GM12878 (cell line): ENCODE results near the gene PROX1. TPM values are rescaled to one million over a fixed set of nuclear protein-coding genes. Genes with fewer than 3 reads are reported as not detected.

Source experiments
- ATAC-seq: fragments of 200-7000 bp; cut with Tn5 transposase; 3 replicates; pipeline ENCODE4 v1.9.1; 2020; ENCODE audit warnings: mild to moderate bottlenecking, moderate library complexity
- BruUV-seq: library from RNA; stranded (reverse); fragments of 400-500 nt; replicated peaks from 2 replicates; lab custom pipeline; 2021; lab: Mats Ljungman, UMichigan
- CTCF ChIA-PET: fragments of 300-600 bp; sonication (Branson Sonifier 250); formaldehyde crosslinking; extraction: SDS; loops from one replicate; lab custom pipeline; 2021; ENCODE audit warnings: inconsistent platforms; lab: Yijun Ruan, JAX
- POLR2A ChIA-PET: fragments of 350-600 bp; formaldehyde crosslinking; extraction: SDS; loops from one replicate; lab custom pipeline; 2021; ENCODE audit warnings: inconsistent platforms; lab: Charles Lee
- RAD21 ChIA-PET: fragments of 300-600 bp; sonication (Branson Sonifier 250); formaldehyde crosslinking; loops from one replicate; lab custom pipeline; 2023; ENCODE audit warnings: antibody characterized with exemption; ENCODE audit not compliant: unreplicated experiment; lab: Charles Lee
- SMC1A ChIA-PET: fragments of 300-600 bp; sonication (Branson Sonifier 250); formaldehyde crosslinking; loops from one replicate; lab custom pipeline; 2023; ENCODE audit not compliant: unreplicated experiment, uncharacterized antibody; lab: Charles Lee
- DNase-seq: peaks from one replicate; pipeline ENCODE4 v3.0.0-alpha.2; 2011; ENCODE audit warnings: low read depth, low spot score
- FAIRE-seq: peaks from 3 replicates; lab custom pipeline; 2011; peaks lifted over from hg19 to GRCh38; lab: Jason Lieb, UNC
- H2AFZ ChIP-seq: 2 replicates; pipeline ENCODE4 v1.6.0; 2011; ENCODE audit warnings: low read depth, low read length, control low read depth; ENCODE audit not compliant: control insufficient read depth
- H3K27ac ChIP-seq: 2 replicates; pipeline ENCODE4 v1.5.1; 2011; ENCODE audit warnings: control low read depth; ENCODE audit not compliant: control insufficient read depth, insufficient read depth
- H3K27me3 ChIP-seq, 2 experiments: replicated peaks in 1 of 2; 2 replicates each; pipeline versions ENCODE4 v1.6.0 to v1.6.1; 2011; ENCODE audit warnings: low read length in 1 of 2; ENCODE audit not compliant: control insufficient read depth in 2 of 2, insufficient read depth in 2 of 2
- H3K36me3 ChIP-seq, 2 experiments: 2 replicates each; pipeline ENCODE4 v1.5.1; 2011; ENCODE audit warnings: low read length in 1 of 2; ENCODE audit not compliant: control insufficient read depth in 2 of 2, insufficient read depth in 2 of 2
- H3K4me1 ChIP-seq: 2 replicates; pipeline ENCODE4 v1.6.1; 2011; ENCODE audit warnings: mild to moderate bottlenecking, low read length, moderate library complexity, mixed read lengths; ENCODE audit not compliant: control insufficient read depth, insufficient read depth
- H3K4me2 ChIP-seq: 2 replicates; pipeline ENCODE4 v1.6.0; 2011; ENCODE audit warnings: control low read depth; ENCODE audit not compliant: control insufficient read depth, insufficient read depth
- H3K4me3 ChIP-seq: fragments of 200-600 bp; sonication (generic); 2 replicates; pipeline ENCODE4 v1.5.1; 2016
- H3K79me2 ChIP-seq: 2 replicates; pipeline ENCODE4 v1.6.0; 2011; ENCODE audit warnings: low read length; ENCODE audit not compliant: control insufficient read depth, insufficient read depth
- H3K9ac ChIP-seq: 2 replicates; pipeline ENCODE4 v1.8.0; 2011; ENCODE audit warnings: low read length, control low read depth, mixed read lengths; ENCODE audit not compliant: control insufficient read depth, insufficient read depth
- H3K9me3 ChIP-seq: replicated peaks from 3 replicates; pipeline ENCODE4 v1.5.1; 2011; ENCODE audit warnings: mild to moderate bottlenecking, low read length; ENCODE audit not compliant: control insufficient read depth, insufficient read depth
- H4K20me1 ChIP-seq: 2 replicates; pipeline ENCODE4 v1.6.0; 2011; ENCODE audit not compliant: control insufficient read depth, insufficient read depth
- BMI1 ChIP-seq: fragments of 450-650 bp; IDR thresholded peaks from 2 replicates; pipeline ENCODE4 v1.6.1; 2016; ENCODE audit warnings: mild to moderate bottlenecking, moderate library complexity, borderline replicate concordance
- CBFB ChIP-seq: IDR thresholded peaks from 2 replicates; pipeline ENCODE4 v1.6.1; 2016; ENCODE audit warnings: antibody characterized with exemption, low read depth
- CBX5 ChIP-seq: sonication (generic); IDR thresholded peaks from 2 replicates; pipeline ENCODE4 v1.6.1; 2016; ENCODE audit warnings: low read depth, moderate library complexity, mild to moderate bottlenecking, inconsistent platforms
- GABPA ChIP-seq: IDR thresholded peaks from 2 replicates; pipeline ENCODE4 v1.6.1; 2014; ENCODE audit warnings: antibody characterized with exemption, low read depth, mild to moderate bottlenecking, inconsistent platforms
- HDAC6 ChIP-seq: fragments of 200-600 bp; sonication (generic); IDR thresholded peaks from one replicate; pipeline ENCODE4 v1.8.0; 2017; ENCODE audit warnings: antibody characterized with exemption; ENCODE audit not compliant: unreplicated experiment
- MLLT1 ChIP-seq: fragments of 450-650 bp; IDR thresholded peaks from 2 replicates; pipeline ENCODE4 v1.6.1; 2016; ENCODE audit warnings: mild to moderate bottlenecking
- NR2F1 ChIP-seq: fragments of 450-650 bp; conservative IDR thresholded peaks from 2 replicates; pipeline ENCODE4 v1.6.1; 2017; ENCODE audit warnings: mild to moderate bottlenecking
- POU2F2 ChIP-seq: IDR thresholded peaks from 3 replicates; pipeline ENCODE4 v1.6.1; 2011; ENCODE audit warnings: low read depth, mild to moderate bottlenecking, low read length, borderline replicate concordance
- PRDM15 ChIP-seq: fragments of 450-650 bp; formaldehyde crosslinking; IDR thresholded peaks from 2 replicates; pipeline ENCODE4 v1.4.0; 2020; ENCODE audit warnings: mild to moderate bottlenecking, moderate library complexity
- RAD21 ChIP-seq: IDR thresholded peaks from 2 replicates; pipeline ENCODE4 v1.6.1; 2011; ENCODE audit warnings: mild to moderate bottlenecking, low read depth, low read length, moderate library complexity; ENCODE audit not compliant: insufficient read depth
- SMAD5 ChIP-seq: IDR thresholded peaks from 2 replicates; pipeline ENCODE4 v1.6.1; 2016; ENCODE audit warnings: antibody characterized with exemption, low read depth
- SP1 ChIP-seq: IDR thresholded peaks from one replicate; pipeline ENCODE4 v1.6.1; 2011; ENCODE audit warnings: low read depth, low read length
- TARDBP ChIP-seq: IDR thresholded peaks from 2 replicates; pipeline ENCODE4 v1.6.1; 2016; ENCODE audit warnings: borderline replicate concordance
- TBL1XR1 ChIP-seq: IDR thresholded peaks from 2 replicates; pipeline ENCODE4 v1.6.1; 2012; ENCODE audit warnings: low read depth, low read length, improper control_type of control experiment
- TCF7 ChIP-seq: IDR thresholded peaks from 2 replicates; pipeline ENCODE4 v1.6.1; 2014; ENCODE audit warnings: antibody characterized with exemption, borderline replicate concordance
- ZNF207 ChIP-seq: fragments of 450-650 bp; IDR thresholded peaks from 2 replicates; pipeline ENCODE4 v1.6.1; 2014; ENCODE audit warnings: antibody characterized with exemption, mild to moderate bottlenecking, borderline replicate concordance
- ZNF384 ChIP-seq: IDR thresholded peaks from 2 replicates; pipeline ENCODE4 v1.6.1; 2012; ENCODE audit warnings: low read depth, mild to moderate bottlenecking, low read length, improper control_type of control experiment, borderline replicate concordance
- WGBS: methylation state at CpG from one replicate; pipeline ENCODE4 v1.1.6; 2016; ENCODE audit warnings: low lambda C conversion rate; ENCODE audit not compliant: insufficient replicate concordance, insufficient coverage; ENCODE audit errors: missing lambda C conversion rate; 5-methylcytosine and 5-hydroxymethylcytosine counted together
- in situ Hi-C: fragments of 300-500 bp; cut with MboI; formaldehyde crosslinking; loops from 9 replicates; pipeline ENCODE4 v1.14.3; 2018; ENCODE audit warnings: mixed read lengths
- intact Hi-C: fragments of 100-400 bp; cut with micrococcal nuclease; formaldehyde crosslinking; loops from one replicate; pipeline ENCODE4 v1.14.2; 2022; ENCODE audit not compliant: unreplicated experiment
- polyA plus RNA-seq, 11 experiments: library from polyadenylated mRNA; depleted of rRNA in 4 of 11; unstranded in 6 of 11; stranded (reverse) in 5 of 11; fragments of >200 nt; fragmentation: Nextera tagmentation in 4 of 11; fragmentation: Illumina TruSeq in 1 of 11; extraction: Ambion mirVana in 4 of 11; extraction: Trizol in 1 of 11; gene quantifications; 1 replicate in 1 of 11; 2 replicates in 10 of 11; pipeline versions ENCODE4 v1.2.1 to v1.2.3, GENCODE V29; 2011 to 2016; ENCODE audit warnings: inconsistent platforms in 2 of 11, missing spikeins in 2 of 11, low read depth in 1 of 11
- total RNA-seq, 4 experiments: library from RNA; depleted of rRNA in 3 of 4; stranded (reverse); fragments of >200 nt in 3 of 4; fragmentation: Illumina TruSeq in 1 of 4; extraction: Trizol in 1 of 4; gene quantifications; 2 replicates each; pipeline versions ENCODE4 v1.2.1 to v1.2.3, GENCODE V29; 2013 to 2021
- TF ChIP-seq, protein P1 (sequence below), 3 experiments: IDR thresholded peaks in 2 of 3; conservative IDR thresholded peaks in 1 of 3; 2 replicates each; pipeline ENCODE4 v1.5.1; 2011; ENCODE audit warnings: low read depth in 3 of 3, low read length in 3 of 3, mild to moderate bottlenecking in 3 of 3, control low read depth in 2 of 3, moderate library complexity in 2 of 3, inconsistent platforms in 1 of 3, mixed read lengths in 1 of 3; ENCODE audit not compliant: control insufficient read depth in 2 of 3, insufficient read depth in 1 of 3; ENCODE audit errors: extremely low read depth in 1 of 3

The PROX1 gene
- total and polyA plus RNA-seq, 10 of the 15 experiments (the other 5 are each of a cell fraction or from before 2014, with no cell fraction given): under 0.01 to 0.44 (median 0.03) TPM; not detected in 4

DNA sequence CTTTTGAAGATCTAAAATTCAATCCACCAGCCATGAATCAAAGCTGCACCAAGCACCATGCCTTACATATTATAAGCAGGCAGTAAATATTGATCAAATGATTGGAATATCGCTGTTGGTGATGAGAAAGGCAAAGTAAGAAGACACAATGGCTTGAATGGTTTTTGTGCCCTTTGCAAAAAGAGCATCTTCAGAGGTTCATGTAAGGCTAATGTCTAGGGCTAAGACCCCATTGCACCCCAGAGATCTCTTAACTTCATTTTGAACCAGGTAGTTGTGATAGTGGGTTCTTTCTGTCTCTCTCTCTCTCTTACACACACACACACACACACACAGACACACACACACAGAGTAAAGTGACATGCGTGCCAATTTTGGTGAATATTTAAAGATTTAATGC, 12.0 kb downstream of the PROX1 start (continued):
- TF ChIP-seq PRDM15 (CRISPR knock-in tag) (no peak), CBX5 (no peak), TARDBP (no peak), BMI1 (no peak)

GRCh38 chr1:214002060-214002459, 14.3 kb downstream of the PROX1 start:
- DNase-seq (no peak), ATAC-seq (no peak), FAIRE-seq (no peak)
- SMC1A ChIA-PET: interaction anchor here (0.9 kb wide), 1 partner anchor 20 kb away, joined by 3 read pairs; no protein-coding TSS in a partner anchor
- CTCF ChIA-PET: no interaction called here
- Histone ChIP-seq H3K27me3 (no peaks in the 10 kb centered on the region; a peak in 2 of 4 replicates), H3K4me2 (no peak overlapping the region), H4K20me1 (no peaks in the 10 kb centered on the region), H3K4me3 (no peak overlapping the region), H3K27ac (no peak overlapping the region), H3K4me1 (no peaks in the 10 kb centered on the region), H3K36me3 (no peaks in the 10 kb centered on the region), H3K79me2 (no peaks in the 10 kb centered on the region), H3K9me3 (no peaks in the 10 kb centered on the region), H3K9ac (no peak overlapping the region), H2AFZ (no peak overlapping the region)
- intact Hi-C loops (no loop called here), in situ Hi-C loops (no loop called here)
- RAD21 ChIA-PET: interaction anchor here (0.7 to 1.1 kb wide), 2 partner anchors 16 to 1114 kb away, joined by 3 read pairs; no protein-coding TSS in a partner anchor
- 52% methylated on average over 6 of the region's 6 CpGs for WGBS
- POLR2A ChIA-PET: no interaction called here
- no TSS peak for BruUV-seq
- TF ChIP-seq ZNF384 (no peak), RAD21 (no peak), TCF7 (no peak), SMAD5 (no peak), ZNF207 (no peak), POU2F2 (no peak), TBL1XR1 (no peak), GABPA (no peak), MLLT1 (no peak), SP1 (no peak), HDAC6 (no peak), CBFB (no peak), NR2F1 (no peak)
- TF ChIP-seq, protein P1, sequence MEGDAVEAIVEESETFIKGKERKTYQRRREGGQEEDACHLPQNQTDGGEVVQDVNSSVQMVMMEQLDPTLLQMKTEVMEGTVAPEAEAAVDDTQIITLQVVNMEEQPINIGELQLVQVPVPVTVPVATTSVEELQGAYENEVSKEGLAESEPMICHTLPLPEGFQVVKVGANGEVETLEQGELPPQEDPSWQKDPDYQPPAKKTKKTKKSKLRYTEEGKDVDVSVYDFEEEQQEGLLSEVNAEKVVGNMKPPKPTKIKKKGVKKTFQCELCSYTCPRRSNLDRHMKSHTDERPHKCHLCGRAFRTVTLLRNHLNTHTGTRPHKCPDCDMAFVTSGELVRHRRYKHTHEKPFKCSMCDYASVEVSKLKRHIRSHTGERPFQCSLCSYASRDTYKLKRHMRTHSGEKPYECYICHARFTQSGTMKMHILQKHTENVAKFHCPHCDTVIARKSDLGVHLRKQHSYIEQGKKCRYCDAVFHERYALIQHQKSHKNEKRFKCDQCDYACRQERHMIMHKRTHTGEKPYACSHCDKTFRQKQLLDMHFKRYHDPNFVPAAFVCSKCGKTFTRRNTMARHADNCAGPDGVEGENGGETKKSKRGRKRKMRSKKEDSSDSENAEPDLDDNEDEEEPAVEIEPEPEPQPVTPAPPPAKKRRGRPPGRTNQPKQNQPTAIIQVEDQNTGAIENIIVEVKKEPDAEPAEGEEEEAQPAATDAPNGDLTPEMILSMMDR (IDR thresholded peaks at IDR 0.05 in 2 of 3, conservative IDR thresholded peaks at IDR 0.05 in 1 of 3; ENCODE audit: control insufficient read depth in 2 of 3, extremely low read depth in 1 of 3, insufficient read depth in 1 of 3, low read depth in 3 of 3, low read length in 3 of 3): no peak
